Vagina (tissue), 2 donors: ENCODE measurements around the gene ENOX1.

Experiments used
- CTCF ChIP-seq, 3 experiments: fragments of 450-650 bp in 2 of 3; fragments of 200-600 bp in 1 of 3; sonication (generic) in 1 of 3; IDR thresholded peaks; one replicate each; pipeline ENCODE4 v1.5.1; 2017 to 2019; ENCODE audit warnings: antibody characterized with exemption in 3 of 3, mild to moderate bottlenecking in 2 of 3, moderate library complexity in 2 of 3
- POLR2AphosphoS5 ChIP-seq, 2 donors: sonication (generic); formaldehyde crosslinking; IDR thresholded peaks; one replicate each; pipeline ENCODE4 v1.9.0; 2017; ENCODE audit warnings: antibody characterized with exemption in 2 of 2, mild to moderate bottlenecking in 2 of 2, low read depth in 1 of 2; ENCODE audit not compliant: insufficient read depth in 1 of 2

DNA sequence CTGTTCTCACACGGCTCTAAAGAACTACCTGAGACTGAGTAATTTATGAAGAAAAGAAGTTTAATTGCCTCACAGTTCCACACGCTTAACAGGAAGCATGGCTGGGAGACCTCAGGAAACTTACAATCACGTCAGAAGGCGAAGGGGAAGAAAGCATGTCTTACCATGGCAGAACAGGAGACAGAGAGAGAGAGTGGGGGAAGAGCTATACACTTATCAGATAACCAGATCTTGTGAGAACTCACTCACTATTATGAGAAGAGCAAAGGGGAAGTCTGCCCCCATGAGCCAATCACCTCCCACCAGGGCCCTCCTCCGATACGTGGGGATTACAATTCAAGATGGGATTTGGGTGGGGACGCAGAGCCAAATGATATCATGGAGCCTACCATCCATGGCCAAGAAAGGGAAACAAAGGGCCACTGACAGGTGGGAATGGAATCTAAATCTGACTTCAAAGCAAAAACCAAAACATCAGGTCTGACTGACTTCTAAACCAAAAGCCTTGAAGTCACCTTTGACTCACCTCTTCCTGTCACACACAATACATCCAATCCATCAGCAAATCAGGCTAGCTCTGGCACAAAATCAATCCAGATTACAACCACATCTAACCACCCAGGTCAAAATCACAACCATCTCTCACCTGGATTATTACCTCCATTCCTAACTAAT, 189.7 kb downstream of the ENOX1 start:
- TF ChIP-seq POLR2AphosphoS5 (IDR thresholded peaks at IDR 0.05; ENCODE audit: insufficient read depth in 1 of 2, low read depth in 1 of 2) (no peak), CTCF (IDR thresholded peaks at IDR 0.05) (no peak)
